HG03432 (cell line): ENCODE results near the gene LRRC70.
"Not testable (repeated sequence)": the region's sequence is repeated elsewhere in the genome, so short reads cannot be mapped to it uniquely, and the experiment has no call there.

Source experiments
- ATAC-seq: cut with Tn5 transposase; IDR thresholded peaks from one replicate; pipeline ENCODE4 v1.9.1; 2021; ENCODE audit warnings: mild to moderate bottlenecking, moderate library complexity; ENCODE audit not compliant: unreplicated experiment

Gene LRRC70

DNA sequence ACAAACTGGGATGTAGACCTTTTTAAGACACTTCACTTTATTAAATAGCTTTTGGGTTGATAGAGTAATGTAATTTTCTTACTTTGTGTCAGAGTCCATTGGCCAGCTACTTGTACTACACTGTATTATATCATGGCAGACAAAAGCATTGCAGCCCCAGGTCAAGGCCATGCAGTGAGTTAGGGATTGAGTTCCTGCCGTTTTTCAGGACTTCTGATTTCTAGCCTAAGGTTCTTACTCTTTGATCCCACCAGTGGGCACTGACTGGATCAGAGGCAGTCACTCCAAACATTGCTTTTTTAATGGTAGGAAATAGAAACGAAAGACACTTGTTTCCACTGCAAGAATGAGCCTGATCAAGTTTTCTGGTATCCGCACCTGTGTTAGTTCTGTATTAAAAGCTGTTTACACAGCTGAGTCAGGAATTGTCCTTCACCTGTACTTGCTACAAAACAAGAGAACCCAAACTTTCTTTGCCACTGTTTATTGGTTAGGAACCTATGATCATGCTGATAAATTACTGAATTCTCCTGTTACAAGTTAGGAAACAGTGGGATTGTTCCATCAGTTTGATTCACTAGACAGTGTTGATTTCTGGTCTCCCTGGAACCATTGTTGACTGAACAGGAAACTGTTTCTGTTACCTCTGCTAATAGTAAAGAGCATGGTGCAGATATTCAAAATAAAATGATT lies 22.1 kb downstream of the LRRC70 start:
- ATAC-seq: no peak

DNA sequence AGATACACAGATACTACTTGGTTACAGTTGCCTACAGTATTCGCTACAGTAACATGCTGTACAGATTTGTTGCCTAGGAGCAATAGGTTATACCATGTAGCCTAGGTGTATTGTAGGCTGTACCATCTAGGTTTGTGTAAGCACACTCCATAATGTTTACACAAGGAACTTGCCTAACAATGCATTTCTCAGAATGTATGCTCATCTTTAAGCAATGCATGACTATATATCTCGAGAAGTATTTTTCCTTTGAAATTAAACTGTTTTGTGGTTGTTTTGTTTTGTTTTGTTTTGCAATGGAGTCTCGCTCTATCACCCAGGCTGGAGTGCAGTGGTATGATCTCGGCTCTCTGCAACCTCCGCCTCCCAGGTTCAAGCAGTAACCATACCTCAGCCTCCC lies 25.3 kb downstream of the LRRC70 start:
- ATAC-seq: no peak

DNA sequence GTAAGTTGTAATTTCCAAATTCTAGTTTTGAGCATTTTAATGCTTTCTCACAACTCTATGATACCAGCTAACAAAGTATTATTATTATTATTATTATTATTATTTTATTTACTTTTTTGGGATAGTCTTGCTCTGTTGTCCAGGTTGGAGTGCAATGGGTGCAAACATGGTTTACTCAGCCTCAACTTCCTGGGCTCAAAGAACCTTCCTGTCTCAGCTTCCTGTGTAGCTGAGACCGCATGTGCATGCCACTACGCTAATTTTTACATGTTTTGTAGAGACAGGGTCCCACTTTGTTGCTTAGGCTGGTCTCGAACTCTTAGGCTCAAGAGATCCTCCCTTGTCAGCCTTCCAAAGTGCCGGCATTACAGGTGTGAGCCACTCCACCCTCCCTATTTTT lies 27.0 kb downstream of the LRRC70 start:
- ATAC-seq: no peak

DNA sequence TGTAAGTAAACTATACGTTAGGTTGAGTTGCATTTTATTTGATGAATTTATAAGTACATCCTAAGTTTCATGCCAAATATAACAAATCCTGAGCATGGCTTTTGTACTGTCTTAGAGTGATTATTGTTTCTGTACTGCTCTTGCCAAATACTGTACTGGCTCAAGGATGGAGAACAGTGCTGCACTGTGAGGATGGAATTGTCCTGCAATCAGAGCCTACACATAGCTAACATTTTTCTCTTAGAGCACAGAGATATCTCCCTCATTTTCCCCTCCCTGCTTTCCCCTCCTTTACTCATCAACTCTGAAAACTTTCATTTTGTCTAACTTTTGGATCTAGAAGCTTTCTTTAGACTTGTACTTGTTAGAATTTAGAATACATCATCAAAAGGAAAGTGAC lies 28.3 kb downstream of the LRRC70 start:
- no peak for ATAC-seq

DNA sequence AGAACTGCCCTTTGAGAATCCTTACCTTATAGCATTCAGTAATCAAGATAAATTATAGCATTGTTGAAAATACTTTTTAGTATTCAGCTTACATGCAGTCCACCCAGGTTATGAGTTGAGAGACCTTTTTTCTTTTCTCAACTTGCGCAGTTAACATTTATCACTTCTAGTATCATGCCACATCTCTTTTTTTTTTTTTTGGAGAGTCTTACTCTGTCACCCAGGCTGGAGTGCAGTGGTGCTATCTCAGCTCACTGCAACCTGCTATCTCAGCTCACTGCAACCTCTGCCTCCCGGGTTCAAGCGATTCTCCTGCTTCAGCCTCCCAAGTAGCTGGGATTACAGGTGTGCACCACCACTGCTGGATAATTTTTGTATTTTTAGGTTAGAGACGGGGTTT lies 29.0 kb downstream of the LRRC70 start:
- ATAC-seq: no peak

DNA sequence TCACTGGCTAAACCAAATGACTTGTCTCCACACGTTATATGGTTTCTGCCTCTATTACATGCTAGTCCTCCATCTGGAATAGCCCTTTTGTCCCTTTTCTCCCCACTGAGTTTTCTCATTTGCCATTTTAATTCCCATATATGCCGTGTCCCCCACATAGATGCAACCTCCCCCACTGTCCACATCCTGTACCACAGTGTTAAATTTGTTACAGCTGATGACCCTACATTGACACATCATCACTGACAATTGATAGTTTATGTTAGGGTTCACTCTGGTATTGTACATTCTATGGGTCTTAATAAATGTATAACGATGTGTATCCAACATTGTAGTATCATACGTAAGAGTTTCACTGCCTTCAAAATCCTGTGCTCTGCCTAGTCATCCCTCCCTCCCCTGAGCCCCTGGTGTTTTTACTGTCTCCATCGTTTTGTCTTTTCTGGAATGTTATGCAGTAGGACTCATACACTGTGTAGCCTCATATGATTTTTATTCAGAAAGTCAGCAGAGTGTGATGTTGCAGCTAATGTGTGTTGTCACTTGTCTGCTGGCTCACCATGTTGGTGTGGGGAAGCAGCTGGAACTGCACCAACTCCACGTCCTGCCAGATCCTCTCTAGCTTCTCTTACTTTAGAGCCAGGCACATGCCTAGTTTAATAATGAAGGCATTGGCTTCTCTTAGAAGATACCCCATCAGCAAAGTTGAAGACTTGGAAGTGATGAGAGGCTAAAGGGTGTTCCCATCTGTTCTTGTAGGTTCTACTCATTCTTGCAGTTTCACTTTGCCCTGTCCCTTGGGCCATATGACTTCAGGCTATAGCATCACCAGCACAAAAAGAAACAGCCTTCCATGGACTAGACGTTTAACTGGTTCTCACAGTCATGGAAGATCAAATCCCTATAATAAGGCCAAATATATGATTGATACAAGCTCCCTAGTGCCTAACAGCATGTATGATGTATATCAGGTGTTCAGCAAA lies 30.2 kb downstream of the LRRC70 start:
- no peak for ATAC-seq

DNA sequence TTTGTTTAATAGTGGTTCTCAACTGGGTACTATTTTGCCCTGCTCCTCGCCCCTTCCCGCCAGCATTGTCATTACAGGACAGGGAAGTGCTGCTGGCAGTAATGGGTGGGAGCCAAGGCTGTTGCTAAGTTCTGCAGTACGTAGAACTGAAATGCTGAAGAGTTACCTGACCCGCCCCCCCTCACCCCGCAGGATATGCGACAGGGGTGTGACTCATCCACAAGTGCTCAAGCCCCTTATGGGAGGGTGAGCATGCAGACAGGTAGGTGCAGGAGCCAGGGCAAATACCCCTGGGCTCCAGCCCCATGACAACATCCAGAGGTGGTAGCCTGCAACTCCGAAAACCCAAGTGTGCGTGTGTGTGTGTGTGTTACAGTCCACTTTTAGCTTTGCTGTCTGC lies 35.7 kb downstream of the LRRC70 start:
- ATAC-seq: no peak

DNA sequence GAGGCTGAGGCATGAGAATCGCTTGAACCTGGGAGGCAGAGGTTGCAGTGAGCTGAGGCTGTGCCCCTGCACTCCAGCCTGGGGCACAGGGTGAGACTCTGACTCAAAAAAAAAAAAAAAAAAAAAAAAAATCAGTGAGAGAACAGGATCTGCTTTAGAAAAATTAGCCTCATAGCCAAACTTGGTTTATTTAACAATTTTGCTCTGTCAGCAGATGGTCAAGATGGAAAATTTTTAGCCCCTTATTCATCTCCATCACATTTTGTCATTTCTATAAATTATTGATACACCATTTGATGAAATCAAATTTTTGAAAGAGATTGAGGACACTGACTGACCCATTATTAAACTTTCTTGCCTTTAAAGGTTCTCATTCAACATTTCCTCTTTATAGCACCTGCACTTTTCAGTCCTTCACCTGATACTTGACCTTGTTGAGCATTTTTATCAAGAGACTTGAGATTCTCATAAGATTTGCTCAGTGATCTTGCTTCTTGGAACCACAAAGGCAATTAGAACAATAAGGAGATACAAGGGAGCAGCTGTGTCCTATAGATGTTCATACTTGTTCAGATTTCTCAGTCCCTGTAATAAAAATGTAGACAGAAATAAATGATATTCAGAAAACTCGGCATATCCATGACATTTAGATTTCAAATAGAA lies 38.1 kb downstream of the LRRC70 start:
- no peak for ATAC-seq

DNA sequence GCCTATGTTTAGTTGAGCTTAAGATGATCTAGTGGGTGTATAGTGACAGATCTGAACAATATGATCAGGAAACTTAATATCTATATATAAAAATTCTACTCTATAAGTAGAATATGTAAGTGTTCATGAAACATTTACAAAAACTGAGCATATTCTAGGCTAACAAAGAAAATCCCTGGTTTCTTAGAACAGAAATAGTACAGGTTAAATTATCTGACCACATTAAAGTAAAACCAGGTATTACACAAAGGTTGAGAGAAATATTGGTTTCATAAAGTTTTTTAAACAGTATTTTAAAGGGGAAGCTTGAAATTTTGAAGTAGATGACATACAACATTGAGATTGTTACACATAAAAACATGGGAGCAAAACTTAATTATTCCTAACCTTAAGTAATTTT lies 39.3 kb downstream of the LRRC70 start:
- no peak for ATAC-seq

DNA sequence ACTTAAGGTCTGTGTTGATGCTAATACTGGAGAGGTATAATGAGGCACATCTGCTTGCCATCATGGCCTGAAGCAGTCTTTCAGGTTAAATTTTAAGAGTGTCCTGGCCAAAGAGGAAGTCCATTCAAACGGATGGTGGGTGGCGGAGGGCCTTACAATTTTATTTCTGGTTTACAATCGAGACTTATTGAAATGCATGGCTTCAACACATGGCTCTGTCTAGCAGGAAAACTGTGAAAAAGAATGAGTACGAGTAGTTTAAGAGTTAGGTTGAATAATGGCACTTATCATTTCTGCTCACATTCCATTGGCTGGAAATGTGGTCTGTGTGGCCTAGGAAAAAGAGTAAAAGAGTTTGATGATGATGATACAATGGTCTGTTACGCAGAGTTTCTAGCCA lies 42.1 kb downstream of the LRRC70 start:
- no peak for ATAC-seq

DNA sequence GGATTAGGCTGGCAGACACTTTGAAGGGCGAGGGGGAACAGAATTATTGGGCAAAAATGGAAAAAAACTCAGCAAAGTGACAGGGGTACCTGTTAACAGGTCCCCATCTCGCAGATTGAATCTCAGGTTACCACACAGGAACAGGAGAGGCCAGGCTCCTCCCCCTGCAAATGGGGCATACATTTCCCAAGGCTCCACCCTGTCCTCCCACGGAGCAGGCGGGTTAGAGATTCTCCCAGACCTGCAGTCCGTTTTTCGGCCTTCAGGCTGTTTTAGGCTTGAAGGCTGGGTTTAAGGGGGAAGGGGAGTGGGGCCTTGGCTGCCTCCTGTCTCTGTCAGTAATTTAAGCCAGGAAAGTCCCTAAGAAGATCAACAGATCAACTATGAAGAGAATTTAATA lies 42.7 kb downstream of the LRRC70 start:
- ATAC-seq: no peak

DNA sequence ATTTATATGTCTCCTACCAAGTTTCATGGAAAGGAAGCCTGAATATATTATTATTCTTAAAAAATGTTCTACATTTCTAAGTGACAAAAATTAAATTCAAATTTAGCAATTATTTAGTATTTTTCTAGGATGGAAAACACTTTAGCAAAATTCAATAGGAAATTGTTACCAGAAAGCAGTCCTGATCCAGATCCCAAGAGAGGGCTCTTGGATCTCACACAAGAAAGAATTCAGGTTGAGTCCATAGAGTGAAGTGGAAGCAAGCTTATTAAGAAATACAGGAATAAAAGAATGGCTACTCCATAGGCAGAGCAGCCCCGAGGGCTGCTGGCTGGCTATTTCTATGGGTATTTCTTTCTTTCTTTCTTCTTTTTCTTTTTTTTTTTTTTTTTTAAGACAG lies 44.7 kb downstream of the LRRC70 start:
- ATAC-seq: no peak

DNA sequence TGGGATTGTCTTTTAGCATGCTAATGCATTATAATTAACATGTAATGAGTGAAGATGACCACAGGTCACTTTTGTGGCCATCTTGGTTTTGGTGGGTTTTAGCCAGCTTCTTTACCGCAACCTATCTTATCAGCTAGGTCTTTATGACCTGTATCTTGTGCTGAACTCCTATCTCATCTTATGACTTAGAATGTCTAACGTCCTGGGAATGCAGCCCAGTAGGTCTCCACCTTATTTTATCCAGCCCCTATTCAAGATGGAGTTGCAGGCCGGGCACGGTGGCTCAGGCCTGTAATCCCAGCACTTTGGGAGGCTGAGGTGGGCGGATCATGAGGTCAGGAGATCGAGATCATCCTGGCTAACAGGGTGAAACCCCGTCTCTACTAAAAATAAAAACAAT lies 45.8 kb downstream of the LRRC70 start:
- not testable (repeated sequence) for ATAC-seq

DNA sequence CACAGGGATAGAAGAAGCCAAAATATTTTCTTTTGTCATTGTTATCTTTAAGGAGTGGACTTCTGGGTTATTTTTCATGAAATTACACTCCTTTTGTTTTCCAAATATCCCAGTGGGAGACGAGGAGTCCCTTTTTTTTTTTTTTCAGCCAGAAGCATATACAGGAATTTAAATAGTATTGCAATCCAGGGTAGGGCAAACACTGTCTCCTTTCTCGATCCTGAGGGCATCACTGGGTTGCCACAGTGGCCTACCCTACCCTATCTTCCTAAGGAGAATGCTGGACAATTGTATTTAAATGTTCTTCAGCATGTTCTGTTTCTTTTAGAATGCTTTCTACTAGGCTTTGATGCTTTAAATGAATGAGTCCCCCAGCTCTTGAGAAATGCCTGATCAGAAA lies 47.9 kb downstream of the LRRC70 start:
- ATAC-seq: no peak

DNA sequence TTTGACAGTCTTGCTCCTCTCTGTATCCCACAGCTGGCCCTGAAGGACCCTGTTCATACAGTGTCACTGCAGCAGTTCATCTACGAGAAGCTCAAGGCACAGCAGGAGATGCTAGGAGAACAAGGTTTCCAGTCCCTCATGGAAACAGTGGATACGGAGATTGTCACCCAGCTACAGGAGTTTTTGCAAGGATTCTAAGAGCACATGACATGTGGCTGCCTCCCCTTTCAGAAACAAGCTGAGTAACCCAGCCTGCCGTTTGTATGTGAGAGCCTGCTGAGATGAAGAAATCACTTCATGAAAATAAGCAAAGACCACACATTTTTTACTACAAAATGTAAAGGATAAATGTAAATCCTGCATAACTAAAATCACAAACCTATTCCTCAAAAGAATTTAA lies 48.5 kb downstream of the LRRC70 start:
- ATAC-seq: no peak

DNA sequence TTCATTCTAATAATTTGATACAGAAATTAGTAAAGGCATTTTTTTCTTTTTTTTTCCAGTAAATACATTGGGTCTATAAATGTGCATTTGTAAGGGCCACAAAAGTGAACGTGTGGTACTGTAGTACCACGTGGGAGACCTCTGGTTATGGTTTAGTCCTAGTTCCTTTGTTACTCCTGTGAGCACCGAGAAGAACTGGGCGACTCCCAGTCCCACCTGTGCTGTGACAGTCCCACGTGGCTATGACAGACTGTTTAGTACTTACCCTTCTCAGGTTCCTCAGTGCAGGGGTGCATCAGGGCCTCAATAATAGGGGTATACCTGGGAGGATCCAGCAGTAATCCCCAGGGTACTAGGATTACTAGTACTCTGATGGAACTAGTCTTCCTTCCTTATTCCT lies 49.3 kb downstream of the LRRC70 start:
- no peak for ATAC-seq
